SU-DHL-6 (cell line): ENCODE data around the gene GLIS2.

Source experiments
- H2AFZ ChIP-seq: fragments of 200-600 bp; sonication (generic); 2 replicates; pipeline ENCODE4 v1.6.1; 2014; ENCODE audit warnings: low read depth, mild to moderate bottlenecking, moderate library complexity, mixed read lengths, antibody characterized with exemption, low read length; ENCODE audit not compliant: severe bottlenecking
- H3F3A ChIP-seq: fragments of 200-600 bp; shearing (Covaris generic); 2 replicates; pipeline ENCODE4 v1.6.0; 2016; ENCODE audit warnings: antibody characterized with exemption, mild to moderate bottlenecking; ENCODE audit not compliant: insufficient read depth
- H3K27ac ChIP-seq: fragments of 200-600 bp; sonication (generic); 2 replicates; pipeline ENCODE4 v1.5.1; 2016; ENCODE audit warnings: low read depth, mild to moderate bottlenecking, low read length, moderate library complexity, mixed read lengths
- H3K27me3 ChIP-seq: fragments of 200-600 bp; sonication (generic), shearing (Covaris generic); 2 replicates; pipeline ENCODE4 v1.6.0; 2014; ENCODE audit warnings: mild to moderate bottlenecking, low read length
- H3K36me3 ChIP-seq: fragments of 200-600 bp; sonication (generic); 2 replicates; pipeline ENCODE4 v1.6.1; 2014; ENCODE audit warnings: mild to moderate bottlenecking, low read length, mixed read lengths
- H3K4me2 ChIP-seq: fragments of 300-600, 200-600 bp; shearing (Covaris generic), sonication (generic); 2 replicates; pipeline ENCODE4 v1.6.0; 2014; ENCODE audit warnings: low read length, low read depth, mild to moderate bottlenecking; ENCODE audit not compliant: poor library complexity, severe bottlenecking
- H3K4me3 ChIP-seq: fragments of 200-600 bp; sonication (generic); 2 replicates; pipeline ENCODE4 v1.5.1; 2014; ENCODE audit warnings: antibody characterized with exemption, low read length, mild to moderate bottlenecking, mixed read lengths; ENCODE audit not compliant: insufficient read depth, poor library complexity, severe bottlenecking
- H3K79me2 ChIP-seq: fragments of 200-600 bp; sonication (generic); 2 replicates; pipeline ENCODE4 v1.6.1; 2014; ENCODE audit warnings: mild to moderate bottlenecking, low read length, moderate library complexity; ENCODE audit not compliant: insufficient read depth
- H3K9ac ChIP-seq: fragments of 200-600 bp; sonication (generic); 2 replicates; pipeline ENCODE4 v1.7.0; 2014; ENCODE audit warnings: mild to moderate bottlenecking, low read length
- H3K9me2 ChIP-seq: fragments of 200-600 bp; sonication (generic); replicated peaks from 2 replicates; pipeline ENCODE4 v1.6.1; 2014; ENCODE audit warnings: low read length; ENCODE audit not compliant: insufficient read depth
- H3K9me3 ChIP-seq: fragments of 200-600 bp; sonication (generic); 2 replicates; pipeline ENCODE4 v1.6.1; 2014; ENCODE audit warnings: low read length, mixed read lengths; ENCODE audit not compliant: insufficient read depth
- H4K20me1 ChIP-seq: fragments of 200-600 bp; sonication (generic); 2 replicates; pipeline ENCODE4 v1.6.1; 2014; ENCODE audit warnings: low read depth, mild to moderate bottlenecking, antibody characterized with exemption, low read length, moderate library complexity, mixed read lengths
- CTCF ChIP-seq: fragments of 200-600 bp; sonication (generic); IDR thresholded peaks from one replicate; pipeline ENCODE4 v1.5.1; 2017; ENCODE audit warnings: antibody characterized with exemption, mild to moderate bottlenecking, low read length, moderate library complexity; ENCODE audit not compliant: insufficient read depth, poor library complexity, severe bottlenecking
- EZH2phosphoT487 ChIP-seq: fragments of 200-600 bp; sonication (generic), shearing (Covaris generic); conservative IDR thresholded peaks from 2 replicates; pipeline ENCODE4 v1.6.1; 2018; ENCODE audit warnings: mild to moderate bottlenecking, antibody characterized with exemption, low read length, moderate library complexity, mixed read lengths

The GLIS2 gene

GRCh38 chr16:4381935-4382794 lies 66.3 kb downstream of the GLIS2 start:
- TF ChIP-seq EZH2phosphoT487 (no peak), CTCF (no peak)
- H3K9ac ChIP-seq, result no peak overlapping the region
- H3K27me3 ChIP-seq, result no peaks in the 10 kb centered on the region
- H3K4me3 ChIP-seq, result no peak overlapping the region
- H3K9me2 ChIP-seq, result no peaks in the 10 kb centered on the region
- no peaks in the 10 kb centered on the region for H4K20me1 ChIP-seq
- no peaks in the 10 kb centered on the region for H3K79me2 ChIP-seq
- no peak overlapping the region for H3K27ac ChIP-seq
- no peak overlapping the region for H2AFZ ChIP-seq
- H3F3A ChIP-seq, result no peaks in the 10 kb centered on the region
- H3K4me2 ChIP-seq, result no peak overlapping the region
- H3K36me3 ChIP-seq, result no peaks in the 10 kb centered on the region
- no peaks in the 10 kb centered on the region for H3K9me3 ChIP-seq

- H3K9ac ChIP-seq, result no peak overlapping the region
- no peak overlapping the region for H2AFZ ChIP-seq
- no peaks in the 10 kb centered on the region for H3K9me2 ChIP-seq
- H3F3A ChIP-seq, result no peaks in the 10 kb centered on the region
- H3K27me3 ChIP-seq, result no peaks in the 10 kb centered on the region
- no peak overlapping the region for H3K4me2 ChIP-seq
- H3K27ac ChIP-seq, result no peak overlapping the region
- H3K36me3 ChIP-seq, result no peaks in the 10 kb centered on the region
- no peaks in the 10 kb centered on the region for H3K9me3 ChIP-seq
- no peak overlapping the region for H3K4me3 ChIP-seq
- H3K79me2 ChIP-seq, result no peaks in the 10 kb centered on the region
- no peak for TF ChIP-seq CTCF
- no peak for TF ChIP-seq EZH2phosphoT487
- no peaks in the 10 kb centered on the region for H4K20me1 ChIP-seq
Observed at GRCh38 chr16:4382795-4383357, 67.0 kb downstream of the GLIS2 start.

- TF ChIP-seq CTCF (no peak), EZH2phosphoT487 (no peak)
- H3K4me2 ChIP-seq, result no peak overlapping the region
- no peaks in the 10 kb centered on the region for H3K36me3 ChIP-seq
- no peak overlapping the region for H2AFZ ChIP-seq
- no peaks in the 10 kb centered on the region for H4K20me1 ChIP-seq
- no peaks in the 10 kb centered on the region for H3K9me3 ChIP-seq
- H3K27ac ChIP-seq, result no peak overlapping the region
- H3K27me3 ChIP-seq, result no peaks in the 10 kb centered on the region
- no peak overlapping the region for H3K4me3 ChIP-seq
- H3F3A ChIP-seq, result no peaks in the 10 kb centered on the region
- no peaks in the 10 kb centered on the region for H3K9me2 ChIP-seq
- H3K79me2 ChIP-seq, result no peaks in the 10 kb centered on the region
- H3K9ac ChIP-seq, result no peak overlapping the region
Observed at GRCh38 chr16:4383591-4384444, 68.0 kb downstream of the GLIS2 start.
